ENCODE results near the gene IL1RN. TPM values are rescaled to one million over a fixed set of nuclear protein-coding genes. Genes with fewer than 3 reads are reported as not detected.
A peak's percentile ranks its signal among the peaks of the same experiment; 100 is the strongest.

Gene IL1RN
- total and polyA plus RNA-seq, 2 of the 8 experiments (the other 6 are each of a cell fraction or from before 2014, with no cell fraction given): not detected

DNA sequence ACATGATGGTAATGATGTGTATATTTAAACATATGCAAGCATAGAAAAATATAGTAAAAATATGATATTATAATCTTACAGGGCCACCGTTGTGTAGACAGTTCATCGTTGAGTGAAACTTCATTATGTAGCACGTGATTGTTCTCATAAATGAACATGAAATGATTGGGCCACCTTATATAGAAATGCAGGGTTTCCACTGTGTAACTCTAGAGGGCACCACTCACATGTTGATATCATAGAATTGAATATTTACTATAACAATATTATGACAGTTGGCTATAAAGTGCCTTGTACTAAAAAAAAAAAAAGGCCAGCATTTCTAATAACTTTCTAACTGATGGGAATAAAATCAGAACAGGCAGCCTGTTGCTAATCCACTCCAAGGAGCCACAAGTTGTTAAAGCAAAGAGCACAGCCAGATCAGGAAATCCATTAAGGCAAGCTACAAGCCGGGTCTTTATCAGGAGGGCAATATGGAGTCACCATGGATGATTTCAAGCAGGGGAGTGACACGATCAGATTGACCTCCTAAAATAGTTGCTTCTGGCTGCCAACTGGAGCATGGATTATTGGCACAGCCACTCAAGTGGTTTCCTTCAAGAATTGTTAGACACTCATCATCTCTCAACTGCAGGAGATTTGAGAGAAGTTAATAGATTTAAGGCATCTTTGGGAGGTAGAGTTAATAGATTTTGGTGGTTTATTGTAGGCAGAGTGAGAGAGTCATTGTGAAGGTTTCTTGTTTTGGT, 43.0 kb upstream of the IL1RN start:
- no peaks in the 10 kb centered on the region for H4K20me1 ChIP-seq (replicated peaks in 1 of 2; ENCODE audit: control insufficient read depth in 1 of 2, insufficient read depth in 2 of 2, low read length in 2 of 2)
- H3K9ac ChIP-seq (replicated peaks in 1 of 4; ENCODE audit: extremely low read depth in 1 of 4, low read depth in 3 of 4, low read length in 3 of 4): no peak overlapping the region
- H3K79me2 ChIP-seq (ENCODE audit: control insufficient read depth in 1 of 2, insufficient read depth in 2 of 2, low read length in 2 of 2): no peaks in the 10 kb centered on the region
- peaks cover 0 to 2% (median 0%) of the 10 kb centered on the region in 4 experiments; a peak in 1 of 7 replicates for H3K4me1 ChIP-seq (replicated peaks in 1 of 4; ENCODE audit: control insufficient read depth in 3 of 4, insufficient read depth in 4 of 4, low read length in 3 of 4)
- H3K23ac ChIP-seq (ENCODE audit: insufficient read length): no peak overlapping the region
- H2AK5ac ChIP-seq (ENCODE audit: low read depth, low read length): no peak overlapping the region
- no peak overlapping the region for H4K8ac ChIP-seq (ENCODE audit: extremely low read depth, insufficient read depth, low read length)
- H3K23me2 ChIP-seq (ENCODE audit: low read depth, low read length): no peaks in the 10 kb centered on the region
- no peak for DNase-seq (ENCODE audit: low read depth in 1 of 2, low spot score in 2 of 2)
- POLR2A ChIA-PET (ENCODE audit: partially characterized antibody): no interaction called here
- H3K4me3 ChIP-seq (ENCODE audit: extremely low read depth in 1 of 4, insufficient read depth in 2 of 4, low read depth in 3 of 4, low read length in 4 of 4): no peak overlapping the region
- TF ChIP-seq, protein P1, sequence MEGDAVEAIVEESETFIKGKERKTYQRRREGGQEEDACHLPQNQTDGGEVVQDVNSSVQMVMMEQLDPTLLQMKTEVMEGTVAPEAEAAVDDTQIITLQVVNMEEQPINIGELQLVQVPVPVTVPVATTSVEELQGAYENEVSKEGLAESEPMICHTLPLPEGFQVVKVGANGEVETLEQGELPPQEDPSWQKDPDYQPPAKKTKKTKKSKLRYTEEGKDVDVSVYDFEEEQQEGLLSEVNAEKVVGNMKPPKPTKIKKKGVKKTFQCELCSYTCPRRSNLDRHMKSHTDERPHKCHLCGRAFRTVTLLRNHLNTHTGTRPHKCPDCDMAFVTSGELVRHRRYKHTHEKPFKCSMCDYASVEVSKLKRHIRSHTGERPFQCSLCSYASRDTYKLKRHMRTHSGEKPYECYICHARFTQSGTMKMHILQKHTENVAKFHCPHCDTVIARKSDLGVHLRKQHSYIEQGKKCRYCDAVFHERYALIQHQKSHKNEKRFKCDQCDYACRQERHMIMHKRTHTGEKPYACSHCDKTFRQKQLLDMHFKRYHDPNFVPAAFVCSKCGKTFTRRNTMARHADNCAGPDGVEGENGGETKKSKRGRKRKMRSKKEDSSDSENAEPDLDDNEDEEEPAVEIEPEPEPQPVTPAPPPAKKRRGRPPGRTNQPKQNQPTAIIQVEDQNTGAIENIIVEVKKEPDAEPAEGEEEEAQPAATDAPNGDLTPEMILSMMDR (IDR thresholded peaks at IDR 0.05; ENCODE audit: control extremely low read depth in 1 of 3, insufficient read depth in 1 of 3, low read depth in 1 of 3, low read length in 3 of 3): peak in 1 of 3 experiments; percentile 27; a peak in 2 of 4 replicates
- no peak for TF ChIP-seq YY1 (IDR thresholded peaks at IDR 0.05; ENCODE audit: low read depth, low read length)
- no peak for TF ChIP-seq SP2 (IDR thresholded peaks at IDR 0.05; ENCODE audit: low read length)
- no peak for TF ChIP-seq SP1 (IDR thresholded peaks at IDR 0.05; ENCODE audit: low read depth, low read length)
- no peak overlapping the region for H2BK12ac ChIP-seq (ENCODE audit: low read depth, low read length)
- H2BK15ac ChIP-seq (ENCODE audit: low read length): no peak overlapping the region
- no peak overlapping the region for H3K4ac ChIP-seq (replicated peaks; ENCODE audit: insufficient read length, low read depth, low read length)
- no peak overlapping the region for H3K18ac ChIP-seq (ENCODE audit: extremely low read depth, low read length)
- no peak overlapping the region for H3K14ac ChIP-seq (ENCODE audit: insufficient read length)
- H2BK5ac ChIP-seq (ENCODE audit: low read depth, low read length): no peak overlapping the region
- no peak overlapping the region for H2BK20ac ChIP-seq (ENCODE audit: low read length)
- H3K27ac ChIP-seq (ENCODE audit: low read depth, low read length): no peak overlapping the region
- CTCF ChIA-PET (ENCODE audit: partially characterized antibody): interaction anchor here (0.7 to 11.0 kb wide), 8 partner anchors 8 to 291 kb away, joined by 3 to 159 read pairs (median 3); no protein-coding TSS in a partner anchor
- H3K9me3 ChIP-seq (ENCODE audit: insufficient read depth in 2 of 2, low read depth in 1 of 2, low read length in 1 of 2): no peaks in the 10 kb centered on the region
- no peak overlapping the region for H4K5ac ChIP-seq (ENCODE audit: insufficient read length, low read depth, low read length)
- H3K4me2 ChIP-seq (ENCODE audit: insufficient read depth in 1 of 2, low read depth in 2 of 2, low read length in 2 of 2): no peak overlapping the region
- H3K36me3 ChIP-seq (ENCODE audit: control insufficient read depth in 2 of 4, insufficient read depth in 4 of 4, low read length in 3 of 4): no peaks in the 10 kb centered on the region
- no peak overlapping the region for H4K91ac ChIP-seq (replicated peaks; ENCODE audit: insufficient read length, low read length)
- H3K27me3 ChIP-seq (replicated peaks in 1 of 4; ENCODE audit: control insufficient read depth in 3 of 4, extremely low read depth in 1 of 4, insufficient read depth in 3 of 4, low read length in 3 of 4): no peaks in the 10 kb centered on the region; a peak in 1 of 7 replicates
- 80% methylated on average over 5 of the region's 5 CpGs; no CpG with 5 or more reads in 1 of the 2 experiments for WGBS, 2 experiments (ENCODE audit: extremely low coverage in 1 of 2, insufficient coverage in 1 of 2, insufficient read length in 1 of 2, insufficient replicate concordance in 2 of 2, low coverage in 1 of 2, low lambda C conversion rate in 2 of 2, missing lambda C conversion rate in 1 of 2)
- no peak overlapping the region for H2BK120ac ChIP-seq (replicated peaks; ENCODE audit: low read depth, low read length)
- FAIRE-seq: no peak
- no peaks in the 10 kb centered on the region for H3K79me1 ChIP-seq (ENCODE audit: low read depth, low read length)
- no peak overlapping the region for H2AFZ ChIP-seq (ENCODE audit: low read length)
- no peak overlapping the region for H3K56ac ChIP-seq (replicated peaks; ENCODE audit: insufficient read length, low read depth, low read length)

Data from H1 (cell line).